SK-N-SH treated with all-trans-retinoic acid at 6 μM for 48 hours (cell line): Measurements from ENCODE around the gene QSOX2.

Source experiments
- ARNTL ChIP-seq: fragments of 450-650 bp; formaldehyde crosslinking; IDR thresholded peaks from 2 replicates; pipeline ENCODE4 v1.5.0; 2020; ENCODE audit warnings: low read depth, mild to moderate bottlenecking, moderate library complexity, borderline replicate concordance
- CREB5 ChIP-seq: fragments of 250-450 bp; sonication (Bioruptor Pico); IDR thresholded peaks from 2 replicates; pipeline ENCODE4 v1.5.1; 2020; ENCODE audit warnings: low read depth, mild to moderate bottlenecking, moderate library complexity
- GLIS3 ChIP-seq: fragments of 250-450 bp; sonication (Bioruptor Pico); IDR thresholded peaks from 2 replicates; pipeline ENCODE4 v1.5.0; 2020; ENCODE audit warnings: mild to moderate bottlenecking, moderate library complexity
- OSR1 ChIP-seq: fragments of 250-450 bp; sonication (Bioruptor Pico); IDR thresholded peaks from 2 replicates; pipeline ENCODE4 v1.8.0; 2022; ENCODE audit warnings: moderate library complexity, mild to moderate bottlenecking, inconsistent platforms
- PATZ1 ChIP-seq: fragments of 250-450 bp; sonication (Bioruptor Pico); IDR thresholded peaks from 2 replicates; pipeline ENCODE4 v1.8.0; 2020; ENCODE audit warnings: mild to moderate bottlenecking, moderate library complexity, borderline replicate concordance
- RARB ChIP-seq: fragments of 250-450 bp; sonication (Bioruptor Pico); IDR thresholded peaks from 2 replicates; pipeline ENCODE4 v1.8.0; 2021; ENCODE audit warnings: mild to moderate bottlenecking, moderate library complexity
- TCF4 ChIP-seq: fragments of 250-450 bp; sonication (Bioruptor Pico); IDR thresholded peaks from 2 replicates; pipeline ENCODE4 v1.8.0; 2021; ENCODE audit warnings: mild to moderate bottlenecking, moderate library complexity, borderline replicate concordance
- ZFP3 ChIP-seq: fragments of 250-450 bp; sonication (Bioruptor Pico); IDR thresholded peaks from 2 replicates; pipeline ENCODE4 v1.5.0; 2020; ENCODE audit warnings: mild to moderate bottlenecking, moderate library complexity
- ZNF8 ChIP-seq: fragments of 450-650 bp; formaldehyde crosslinking; IDR thresholded peaks from 2 replicates; pipeline ENCODE4 v1.5.0; 2020; ENCODE audit warnings: mild to moderate bottlenecking, moderate library complexity

GRCh38 chr9:136273921-136274785 lies 28.5 kb upstream of the QSOX2 start:
- no peak for TF ChIP-seq GLIS3
- no peak for TF ChIP-seq ZFP3 (CRISPR knock-in tag)
- TF ChIP-seq CREB5 (CRISPR knock-in tag) = no peak
- no peak for TF ChIP-seq PATZ1 (CRISPR knock-in tag)
- no peak for TF ChIP-seq ZNF8 (CRISPR knock-in tag)
- no peak for TF ChIP-seq OSR1 (CRISPR knock-in tag)
- no peak for TF ChIP-seq RARB (CRISPR knock-in tag)
- no peak for TF ChIP-seq TCF4 (CRISPR knock-in tag)
- TF ChIP-seq ARNTL (CRISPR knock-in tag) = no peak
